H1 (cell line): ENCODE measurements around the gene LTF. TPM values are rescaled to one million over a fixed set of nuclear protein-coding genes. Genes with fewer than 3 reads are reported as not detected.

Source experiments
- ATF3 ChIP-seq: IDR thresholded peaks from 2 replicates; pipeline ENCODE4 v1.6.1; 2011; ENCODE audit warnings: low read depth, mild to moderate bottlenecking, low read length; ENCODE audit not compliant: insufficient read depth
- NRF1 ChIP-seq: IDR thresholded peaks from 2 replicates; pipeline ENCODE4 v1.6.1; 2011; ENCODE audit warnings: mild to moderate bottlenecking, low read depth, low read length, improper control_type of control experiment
- TBP ChIP-seq: IDR thresholded peaks from 2 replicates; pipeline ENCODE4 v1.6.1; 2011; ENCODE audit warnings: low read depth, low read length, improper control_type of control experiment
- polyA plus RNA-seq, 7 experiments: library from polyadenylated mRNA; depleted of rRNA in 3 of 7; stranded (reverse) in 5 of 7; unstranded in 2 of 7; fragments of >200 nt in 5 of 7; fragments of 200-250 nt in 2 of 7; gene quantifications; 1 replicate in 5 of 7; 2 replicates in 1 of 7; 4 replicates in 1 of 7; pipeline versions ENCODE4 v1.2.1 to v1.2.3, GENCODE V29; 2011 to 2013; ENCODE audit warnings: missing spikeins in 2 of 7, mixed read lengths in 2 of 7
- total RNA-seq: library from RNA; stranded (reverse); fragmentation: NEBNext Ultra II Directional; extraction: Animal tissue kit (Norgen Biotek cat#: 25700); gene quantifications from 2 replicates; pipeline ENCODE4 v1.2.1, GENCODE V29; 2021

Gene LTF
- total and polyA plus RNA-seq, 2 of the 8 experiments (the other 6 are each of a cell fraction or from before 2014, with no cell fraction given): 0.23 to 0.99 TPM

GRCh38 chr3:46512191-46512749 is 47.6 kb upstream of the LTF start (continued):
- no peak for TF ChIP-seq TBP
- no peak for TF ChIP-seq ATF3
- TF ChIP-seq NRF1: no peak
